NCI-H1105 treated with DMSO at 0.1 percent for 48 hours (cell line): ENCODE measurements around the gene TSPAN5.
A peak's percentile ranks its signal among the peaks of the same experiment; 100 is the strongest.
"Not testable (repeated sequence)": the region's sequence is repeated elsewhere in the genome, so short reads cannot be mapped to it uniquely, and the experiment has no call there.

Experiments used
- DNase-seq: peaks from one replicate; lab custom pipeline; 2025; lab: John Stamatoyannopoulos, UW

Gene TSPAN5

GRCh38 chr4:98658287-98659105 is at the start of gene TSPAN5:
TSPAN5 (minus strand) TSS chr4:98658611.
- DNase-seq = peak; percentile 46

GRCh38 chr4:98706935-98707334 is 48.5 kb upstream of the TSPAN5 start:
- DNase-seq = no peak

GRCh38 chr4:98706200-98706813 is 47.9 kb upstream of the TSPAN5 start:
- no peak for DNase-seq

GRCh38 chr4:98705586-98705985 is 47.2 kb upstream of the TSPAN5 start:
- not testable (repeated sequence) for DNase-seq

DNA sequence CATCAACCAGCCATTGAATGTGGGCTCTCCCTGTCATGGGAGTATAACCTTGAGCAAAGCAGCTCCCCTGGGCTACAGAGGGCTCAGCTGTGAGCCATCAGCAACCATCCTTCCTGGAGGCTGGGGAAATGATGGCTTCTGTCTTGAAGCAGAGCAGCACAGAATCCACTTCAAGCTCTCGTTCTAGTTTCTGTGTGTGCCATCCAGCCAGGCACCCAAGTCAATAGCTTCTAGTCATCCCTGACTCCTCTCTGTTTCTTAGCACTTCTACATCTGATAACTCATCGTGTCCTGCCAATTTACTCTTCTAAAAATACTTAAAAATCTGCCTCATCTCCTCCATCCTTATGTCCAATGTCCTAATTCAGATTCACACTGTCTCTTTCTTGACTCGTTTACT is 42.2 kb upstream of the TSPAN5 start:
- DNase-seq = no peak

- DNase-seq = no peak
Measured at GRCh38 chr4:98694076-98694475, 35.7 kb upstream of the TSPAN5 start.

DNA sequence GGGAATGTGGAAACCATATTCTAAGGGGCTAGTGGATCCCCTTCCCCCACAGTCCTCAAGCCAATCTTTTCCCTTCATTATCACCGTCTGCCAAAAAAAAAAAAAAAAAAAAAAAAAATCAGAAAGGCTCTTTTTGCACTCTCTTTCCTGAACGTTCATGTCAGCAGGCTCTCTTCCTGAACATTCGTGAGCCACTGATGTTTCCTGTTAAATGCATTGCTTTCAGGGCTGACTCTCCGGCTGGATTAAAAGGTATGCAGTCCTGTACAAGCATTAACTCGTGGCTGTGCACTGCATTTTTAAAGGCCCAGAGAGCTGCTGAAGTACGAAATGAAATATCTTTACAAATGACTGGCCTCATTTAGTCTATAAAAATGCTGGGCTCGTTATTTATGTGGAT is 34.0 kb upstream of the TSPAN5 start:
- DNase-seq = no peak

DNA sequence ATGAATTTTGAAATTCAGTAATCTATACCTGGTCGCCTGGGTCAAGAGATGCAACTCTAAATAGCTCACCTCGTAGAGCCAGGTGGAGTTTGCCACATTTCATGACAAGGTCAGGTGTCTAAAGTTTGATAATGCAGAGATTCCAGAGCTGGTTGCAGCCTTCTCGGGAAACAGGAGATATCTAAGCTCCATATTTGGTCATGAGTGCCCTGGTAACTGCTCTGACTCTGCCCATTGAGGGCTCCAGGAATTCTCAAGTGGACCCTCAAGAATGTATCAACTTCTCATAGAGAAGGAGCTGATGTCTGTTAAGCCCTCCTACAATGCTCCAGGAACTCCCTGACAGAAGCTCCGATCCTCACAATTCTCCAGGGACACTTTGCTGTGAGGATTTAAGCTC is 33.2 kb upstream of the TSPAN5 start:
- no peak for DNase-seq

DNA sequence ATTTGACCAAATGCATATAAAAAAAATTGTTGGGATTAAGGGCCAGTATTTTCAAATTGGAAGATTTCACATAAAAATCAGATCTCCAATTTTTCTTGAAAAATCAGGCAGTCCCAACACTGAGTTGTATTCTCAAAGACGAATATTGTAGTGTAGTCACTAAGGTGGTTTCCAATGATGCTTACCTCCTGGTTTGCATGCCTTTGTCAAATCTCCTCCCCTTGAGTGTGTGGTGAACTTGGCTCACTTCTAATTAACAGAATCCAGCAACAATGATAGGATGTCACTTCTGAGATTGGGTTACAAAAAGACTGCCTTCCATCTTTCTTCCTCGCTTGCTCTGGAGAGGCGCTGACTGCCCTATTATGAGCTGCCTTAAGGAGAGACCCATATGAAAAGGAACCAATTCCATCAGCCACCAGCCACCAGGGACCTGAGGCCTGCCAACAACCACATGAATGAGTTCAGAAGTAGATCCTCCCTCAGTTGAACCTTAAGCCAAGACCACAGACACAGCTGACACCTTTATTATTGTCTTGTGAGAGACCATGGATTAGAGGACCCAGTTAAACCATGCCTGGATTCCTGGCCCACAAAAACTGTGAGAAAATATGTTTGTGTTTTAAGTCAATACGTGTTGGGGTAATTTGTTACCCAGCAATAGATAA is 31.2 kb upstream of the TSPAN5 start:
- no peak for DNase-seq

GRCh38 chr4:98688411-98689290 is 30.2 kb upstream of the TSPAN5 start:
- DNase-seq = no peak

DNA sequence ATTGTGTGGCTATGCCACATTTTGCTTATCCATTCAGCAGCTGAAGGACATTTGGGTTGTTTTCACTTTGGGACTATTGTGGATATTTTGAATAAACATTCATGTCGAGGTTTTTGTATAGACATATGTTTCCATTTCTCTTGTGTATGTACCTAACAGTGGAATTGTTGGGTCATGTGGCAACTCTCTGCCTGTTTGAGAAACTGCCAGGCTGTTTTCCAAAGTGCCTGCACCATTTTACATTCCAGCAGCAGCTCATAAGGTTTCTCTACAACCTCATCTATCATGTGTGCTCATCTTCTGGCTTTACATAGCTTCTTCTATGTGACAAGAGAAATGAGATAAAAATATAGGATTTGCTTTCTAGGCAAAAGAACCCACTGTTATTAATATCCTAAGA is 29.5 kb upstream of the TSPAN5 start:
- no peak for DNase-seq

GRCh38 chr4:98686847-98687246 is 28.4 kb upstream of the TSPAN5 start:
- DNase-seq = no peak

- no peak for DNase-seq
Measured at GRCh38 chr4:98686043-98686707, 27.8 kb upstream of the TSPAN5 start.

DNA sequence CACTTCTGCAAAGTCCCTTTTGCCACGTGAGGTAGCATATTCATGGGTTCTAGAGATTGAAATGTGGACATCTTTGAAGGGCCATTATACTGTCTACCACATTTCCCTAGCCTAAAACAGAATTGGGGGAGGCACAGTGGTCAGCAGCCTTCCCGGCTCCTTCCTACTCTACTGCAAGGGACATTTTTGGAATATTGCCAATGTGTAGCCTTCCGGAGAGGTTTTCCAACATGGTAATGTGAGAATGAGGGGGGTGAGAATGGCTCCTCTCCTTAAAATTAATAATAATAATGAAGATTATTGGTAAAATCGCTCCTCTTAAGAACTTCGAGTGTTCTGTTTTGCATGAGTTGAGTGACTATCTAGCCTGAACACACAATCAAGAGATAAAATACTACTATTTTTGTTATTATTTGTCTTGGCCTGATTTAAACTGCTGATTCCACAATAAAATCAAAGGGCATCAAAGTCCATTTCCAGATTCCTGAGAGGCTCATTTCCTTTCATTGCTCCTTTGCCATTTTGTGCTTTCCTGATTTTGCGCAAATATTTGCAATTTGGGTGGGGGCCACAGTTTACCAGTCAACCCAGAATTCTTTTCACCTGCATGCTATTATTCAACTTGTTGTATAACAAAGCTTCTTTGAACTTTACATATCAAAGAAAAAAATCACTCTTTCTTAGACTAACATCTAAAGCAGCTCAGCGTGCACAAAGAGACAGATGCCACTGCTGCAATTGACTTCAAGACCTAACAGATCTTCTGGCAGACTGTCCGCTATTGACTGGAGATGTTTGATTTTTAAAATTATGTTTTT is 27.0 kb upstream of the TSPAN5 start:
- no peak for DNase-seq

DNA sequence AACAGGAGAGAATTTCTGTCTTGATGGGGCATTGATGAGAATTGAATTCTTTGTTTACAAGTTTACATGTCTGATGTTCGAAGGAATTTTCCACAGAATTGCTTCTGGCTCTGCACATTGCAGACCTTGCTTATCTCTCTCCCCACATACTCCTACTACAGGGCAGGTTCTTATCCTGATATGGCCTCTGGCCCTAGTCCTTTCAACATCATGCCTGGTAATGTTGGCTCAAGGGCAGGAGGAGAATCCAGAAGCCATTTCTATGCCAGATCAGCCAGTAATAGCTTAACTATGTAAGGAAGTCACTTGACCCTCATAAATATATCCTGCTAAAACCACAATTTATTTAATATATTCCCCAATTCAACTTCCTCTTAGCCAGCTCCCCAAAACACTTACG is 24.3 kb upstream of the TSPAN5 start:
- no peak for DNase-seq

GRCh38 chr4:98680806-98681205 is 22.4 kb upstream of the TSPAN5 start:
- no peak for DNase-seq

DNA sequence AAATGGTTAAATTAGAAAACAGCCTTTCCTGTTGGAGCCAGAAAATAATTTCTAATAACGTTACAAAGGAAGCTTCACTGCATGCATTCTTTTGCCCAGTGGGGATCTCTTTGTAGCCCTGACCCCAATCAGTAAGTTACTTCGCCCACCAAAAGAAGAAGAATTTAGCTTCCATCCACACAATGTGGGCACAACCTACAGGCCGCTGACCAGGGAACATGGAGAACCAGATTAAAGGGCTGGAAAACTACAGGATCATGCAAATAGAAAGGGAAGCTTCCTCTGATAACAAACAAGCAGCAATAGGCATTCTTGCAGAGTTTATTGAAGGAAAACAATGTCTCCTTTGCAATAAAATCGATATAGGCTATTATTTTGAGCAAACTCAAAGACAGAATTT is 21.3 kb upstream of the TSPAN5 start:
- DNase-seq = no peak

DNA sequence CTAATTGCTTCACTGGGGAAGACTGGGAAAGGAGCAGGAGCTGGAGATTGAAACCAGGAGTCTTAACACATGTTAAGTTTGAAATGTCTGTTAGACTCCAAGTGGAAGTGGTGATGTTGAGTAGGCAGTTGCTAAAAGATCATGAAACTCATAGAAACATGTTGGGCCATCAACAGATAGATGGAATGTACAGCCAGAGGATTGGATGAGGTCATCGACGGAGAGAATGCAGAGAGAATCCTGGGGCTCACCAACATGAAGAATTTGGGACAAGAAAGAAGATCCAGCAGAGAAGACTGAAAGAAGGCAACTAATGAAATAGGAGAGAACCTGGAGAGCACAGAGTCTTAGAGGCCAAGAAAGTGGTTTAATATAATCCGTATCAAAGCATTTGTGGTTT is 19.4 kb upstream of the TSPAN5 start:
- no peak for DNase-seq

GRCh38 chr4:98674404-98675173 is 16.2 kb upstream of the TSPAN5 start:
- DNase-seq = no peak

- DNase-seq = no peak
Measured at GRCh38 chr4:98673978-98674377, 15.6 kb upstream of the TSPAN5 start.
